ENCODE data around the gene IFITM5.

Gene IFITM5

GRCh38 chr11:257766-258493 lies 41.4 kb downstream of the IFITM5 start:
- DNase-seq = no peak

- no peak for DNase-seq
Observed at GRCh38 chr11:256952-257737, 42.2 kb downstream of the IFITM5 start.

- no peak for DNase-seq
Observed at GRCh38 chr11:255816-256215, 43.5 kb downstream of the IFITM5 start.

GRCh38 chr11:255176-255575 lies 44.1 kb downstream of the IFITM5 start:
- DNase-seq = peak; percentile 48

DNA sequence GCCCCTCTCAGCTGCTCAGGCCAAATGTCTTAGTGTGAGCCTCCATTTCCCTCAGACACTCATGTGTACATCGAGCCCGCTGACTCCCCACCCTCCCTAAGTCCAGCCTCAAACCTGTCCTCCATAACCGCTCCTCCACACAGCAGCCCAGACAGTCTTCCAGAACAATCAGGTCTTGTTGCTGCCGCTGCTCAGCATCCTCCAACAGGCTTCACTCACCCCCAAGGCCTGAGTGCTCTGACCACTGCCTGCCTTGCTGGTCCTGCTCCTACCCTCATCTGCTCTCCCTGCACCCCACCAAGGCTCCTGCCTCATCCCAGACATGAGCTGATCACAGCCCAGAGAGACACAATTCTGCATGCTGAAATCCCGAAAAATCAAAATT lies 45.4 kb downstream of the IFITM5 start:
- no peak for DNase-seq

GRCh38 chr11:253160-253885 lies 46.0 kb downstream of the IFITM5 start:
- no peak for DNase-seq

DNA sequence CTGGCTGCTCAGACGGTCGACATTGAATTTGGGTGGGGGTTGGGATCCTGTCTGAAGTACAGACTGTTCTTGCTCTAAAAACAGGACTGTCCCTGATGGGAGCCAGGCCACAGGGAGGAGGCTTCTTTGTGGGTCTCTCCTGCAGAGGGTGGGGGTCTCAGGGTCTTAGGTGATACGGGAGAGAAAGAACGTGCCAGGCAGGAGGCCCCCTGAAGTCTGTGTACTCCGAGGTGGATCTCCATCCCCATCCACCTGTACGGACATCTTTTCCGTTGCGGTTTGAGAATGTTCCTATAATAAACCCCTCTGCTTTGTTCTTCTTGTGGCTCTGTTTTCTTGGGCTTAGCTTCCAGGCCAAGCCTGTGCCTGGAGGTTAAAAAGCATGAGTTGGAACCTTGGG lies 46.7 kb downstream of the IFITM5 start:
- DNase-seq = no peak

- no peak for DNase-seq
Observed at GRCh38 chr11:251550-251949, 47.8 kb downstream of the IFITM5 start.

DNA sequence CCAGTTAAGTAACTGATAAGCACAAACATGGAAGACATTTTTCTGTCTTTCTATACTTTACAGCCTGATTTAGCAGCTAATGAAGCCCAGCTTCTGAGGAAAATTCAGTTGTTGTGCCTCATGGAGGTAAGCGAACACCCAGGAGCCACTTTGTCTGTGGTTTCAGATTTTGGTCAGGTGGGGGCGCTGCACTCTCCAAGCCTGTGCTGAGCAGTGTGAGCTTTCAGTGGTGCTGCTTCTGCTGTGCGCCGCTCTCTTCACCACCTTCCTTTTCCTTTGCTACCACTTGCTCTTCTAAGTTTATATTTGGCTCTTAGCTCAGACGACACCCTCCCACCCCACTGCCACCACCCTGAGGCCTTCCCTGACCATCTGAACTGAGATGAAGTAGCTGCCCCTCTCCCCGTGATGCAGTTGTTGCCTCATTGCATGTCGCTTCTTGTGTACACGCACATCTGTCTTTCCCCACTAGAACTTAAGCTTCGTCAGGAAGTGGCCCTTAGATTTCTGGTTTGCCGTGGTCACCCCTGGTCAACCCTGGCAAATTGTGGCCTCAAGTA lies 48.5 kb downstream of the IFITM5 start:
- DNase-seq = peak; percentile 56

GRCh38 chr11:250274-250673 lies 49.1 kb downstream of the IFITM5 start:
- no peak for DNase-seq

- DNase-seq = no peak
Observed at GRCh38 chr11:249062-249461, 50.3 kb downstream of the IFITM5 start.
